IMR-90 (cell line): ENCODE data around the gene SPACDR. TPM values are rescaled to one million over a fixed set of nuclear protein-coding genes. Genes with fewer than 3 reads are reported as not detected.
A peak's percentile ranks its signal among the peaks of the same experiment; 100 is the strongest.

Source experiments
- ATAC-seq: fragments of 200-7000 bp; cut with Tn5 transposase; 2 replicates; pipeline ENCODE4 v1.9.1; 2020; ENCODE audit warnings: low read depth, mild to moderate bottlenecking, moderate library complexity
- BruUV-seq: library from RNA; stranded (reverse); fragments of 400-500 nt; replicated peaks from 2 replicates; lab custom pipeline; 2021; lab: Mats Ljungman, UMichigan
- CTCF ChIA-PET: fragments of 300-600 bp; formaldehyde crosslinking; extraction: SDS; loops from one replicate; lab custom pipeline; 2021; ENCODE audit warnings: antibody characterized with exemption; lab: Yijun Ruan, JAX
- POLR2A ChIA-PET: fragments of 300-600 bp; sonication (Branson Sonifier 250); formaldehyde crosslinking; loops from one replicate; lab custom pipeline; 2022; ENCODE audit warnings: antibody characterized with exemption; ENCODE audit not compliant: unreplicated experiment; lab: Charles Lee
- DNase-seq: peaks from one replicate; pipeline ENCODE4 v3.0.0; 2013
- H2AFZ ChIP-seq: replicated peaks from 2 replicates; pipeline ENCODE3; 2013; ENCODE audit warnings: low read length, mild to moderate bottlenecking; ENCODE audit not compliant: poor library complexity
- H2AK5ac ChIP-seq: 2 replicates; pipeline ENCODE4 v1.6.1; 2013; ENCODE audit warnings: low read depth, low read length, inconsistent platforms
- H2AK9ac ChIP-seq: replicated peaks from 2 replicates; pipeline ENCODE3; 2013; ENCODE audit warnings: mild to moderate bottlenecking, low read depth, low read length, moderate library complexity; ENCODE audit not compliant: poor library complexity
- H2BK120ac ChIP-seq: 2 replicates; pipeline ENCODE4 v1.6.1; 2013; ENCODE audit warnings: low read depth, low read length, inconsistent platforms
- H2BK15ac ChIP-seq: 3 replicates; pipeline ENCODE4 v1.6.1; 2013; ENCODE audit warnings: low read depth, low read length, inconsistent platforms
- H2BK20ac ChIP-seq: 2 replicates; pipeline ENCODE4 v1.6.1; 2013; ENCODE audit warnings: low read depth, mild to moderate bottlenecking, inconsistent platforms, low read length, moderate library complexity
- H2BK5ac ChIP-seq: 2 replicates; pipeline ENCODE4 v1.6.1; 2013; ENCODE audit warnings: mild to moderate bottlenecking, low read depth, low read length, inconsistent platforms; ENCODE audit not compliant: poor library complexity, severe bottlenecking
- H3K14ac ChIP-seq: replicated peaks from 2 replicates; pipeline ENCODE4 v1.6.1; 2013; ENCODE audit warnings: low read depth, low read length, inconsistent platforms
- H3K18ac ChIP-seq: 2 replicates; pipeline ENCODE4 v1.6.1; 2013; ENCODE audit warnings: low read depth, low read length, control low read depth
- H3K23ac ChIP-seq: 2 replicates; pipeline ENCODE4 v1.6.1; 2013; ENCODE audit warnings: low read depth, low read length, inconsistent platforms
- H3K27ac ChIP-seq: 2 replicates; pipeline ENCODE4 v1.5.1; 2013; ENCODE audit warnings: mild to moderate bottlenecking, control low read depth, low read length; ENCODE audit not compliant: insufficient read depth
- H3K27me3 ChIP-seq: 2 replicates; pipeline ENCODE4 v1.6.1; 2013; ENCODE audit warnings: low read length; ENCODE audit not compliant: control insufficient read depth, insufficient read depth
- H3K36me3 ChIP-seq: 2 replicates; pipeline ENCODE4 v1.6.1; 2013; ENCODE audit warnings: low read length, mixed read lengths; ENCODE audit not compliant: control insufficient read depth, insufficient read depth
- H3K4ac ChIP-seq: 2 replicates; pipeline ENCODE4 v1.6.1; 2013; ENCODE audit warnings: low read depth, low read length, inconsistent platforms
- H3K4me1 ChIP-seq: 2 replicates; pipeline ENCODE4 v1.6.1; 2013; ENCODE audit warnings: low read length, mixed read lengths; ENCODE audit not compliant: control insufficient read depth, insufficient read depth
- H3K4me2 ChIP-seq: 2 replicates; pipeline ENCODE4 v1.6.1; 2013; ENCODE audit warnings: low read depth, mild to moderate bottlenecking, control low read depth, low read length, moderate library complexity
- H3K4me3 ChIP-seq: 2 replicates; pipeline ENCODE4 v1.5.1; 2013; ENCODE audit warnings: low read depth, mild to moderate bottlenecking, control low read depth, low read length, moderate library complexity; ENCODE audit not compliant: insufficient read depth
- H3K56ac ChIP-seq: 2 replicates; pipeline ENCODE4 v1.6.1; 2013; ENCODE audit warnings: low read length, inconsistent platforms; ENCODE audit not compliant: insufficient read depth; ENCODE audit errors: extremely low read depth
- H3K79me1 ChIP-seq, 2 experiments: 2 replicates each; pipeline ENCODE4 v1.6.1; 2013; ENCODE audit warnings: low read length in 2 of 2, inconsistent platforms in 1 of 2, low read depth in 1 of 2
- H3K9ac ChIP-seq: 2 replicates; pipeline ENCODE4 v1.6.1; 2013; ENCODE audit warnings: low read depth, low read length, control low read depth
- H3K9me1 ChIP-seq: 2 replicates; pipeline ENCODE4 v1.6.1; 2013; ENCODE audit warnings: low read length, inconsistent platforms; ENCODE audit not compliant: insufficient read depth
- H3K9me3 ChIP-seq: 2 replicates; pipeline ENCODE4 v1.6.1; 2013; ENCODE audit warnings: low read length; ENCODE audit not compliant: control insufficient read depth, insufficient read depth
- H4K20me1 ChIP-seq: 2 replicates; pipeline ENCODE4 v1.6.1; 2013; ENCODE audit warnings: low read length, inconsistent platforms; ENCODE audit not compliant: insufficient read depth
- H4K5ac ChIP-seq: 2 replicates; pipeline ENCODE4 v1.6.1; 2013; ENCODE audit warnings: mild to moderate bottlenecking, low read depth, low read length, control low read depth
- H4K8ac ChIP-seq, 2 experiments: 2 replicates each; pipeline ENCODE4 v1.6.1; 2013; ENCODE audit warnings: low read depth in 2 of 2, low read length in 2 of 2, control low read depth in 1 of 2, inconsistent platforms in 1 of 2
- H4K91ac ChIP-seq: 2 replicates; pipeline ENCODE4 v1.6.1; 2013; ENCODE audit warnings: low read depth, low read length, inconsistent platforms; ENCODE audit not compliant: insufficient read depth
- BHLHE40 ChIP-seq: fragments of 150-350 bp; IDR thresholded peaks from 2 replicates; pipeline ENCODE4 v1.6.1; 2016; ENCODE audit warnings: mild to moderate bottlenecking, low read depth, low read length
- CEBPB ChIP-seq: IDR thresholded peaks from 2 replicates; pipeline ENCODE4 v1.6.1; 2012; ENCODE audit warnings: low read depth, low read length, improper control_type of control experiment
- CHD1 ChIP-seq: IDR thresholded peaks from 2 replicates; pipeline ENCODE4 v1.6.1; 2012; ENCODE audit warnings: low read depth, low read length, improper control_type of control experiment
- CTCF ChIP-seq: conservative IDR thresholded peaks from 2 replicates; pipeline ENCODE4 v1.5.1; 2012; ENCODE audit warnings: mild to moderate bottlenecking, low read depth, low read length, improper control_type of control experiment
- ELK1 ChIP-seq: fragments of 150-350 bp; IDR thresholded peaks from 2 replicates; pipeline ENCODE4 v1.6.1; 2016; ENCODE audit warnings: low read depth, mild to moderate bottlenecking, low read length, moderate library complexity, borderline replicate concordance
- FOS ChIP-seq: fragments of 150-350 bp; IDR thresholded peaks from 2 replicates; pipeline ENCODE4 v1.6.1; 2016; ENCODE audit warnings: low read depth, low read length
- MAFK ChIP-seq: IDR thresholded peaks from 2 replicates; pipeline ENCODE4 v1.6.1; 2012; ENCODE audit warnings: low read depth, low read length, improper control_type of control experiment
- MAZ ChIP-seq: IDR thresholded peaks from 2 replicates; pipeline ENCODE4 v1.6.1; 2012; ENCODE audit warnings: low read depth, mild to moderate bottlenecking, low read length, improper control_type of control experiment, moderate library complexity, borderline replicate concordance
- MXI1 ChIP-seq: IDR thresholded peaks from 2 replicates; pipeline ENCODE4 v1.6.1; 2012; ENCODE audit warnings: low read depth, mild to moderate bottlenecking, low read length, moderate library complexity, borderline replicate concordance
- NFE2L2 ChIP-seq: fragments of 150-350 bp; IDR thresholded peaks from 2 replicates; pipeline ENCODE4 v1.6.1; 2016; ENCODE audit warnings: low read depth, mild to moderate bottlenecking, low read length
- POLR2A ChIP-seq: IDR thresholded peaks from 2 replicates; pipeline ENCODE4 v1.6.1; 2012; ENCODE audit warnings: mild to moderate bottlenecking, low read depth, low read length
- RAD21 ChIP-seq: IDR thresholded peaks from 2 replicates; pipeline ENCODE4 v1.6.1; 2012; ENCODE audit warnings: low read length, improper control_type of control experiment
- RCOR1 ChIP-seq: IDR thresholded peaks from 2 replicates; pipeline ENCODE4 v1.6.1; 2012; ENCODE audit warnings: mild to moderate bottlenecking, low read length, improper control_type of control experiment; ENCODE audit not compliant: insufficient replicate concordance
- RFX5 ChIP-seq: IDR thresholded peaks from 2 replicates; pipeline ENCODE4 v1.8.0; 2012; ENCODE audit warnings: low read depth, mild to moderate bottlenecking, low read length, moderate library complexity
- USF2 ChIP-seq: fragments of 150-350 bp; IDR thresholded peaks from 2 replicates; pipeline ENCODE4 v1.6.1; 2017; ENCODE audit warnings: mild to moderate bottlenecking, antibody characterized with exemption, low read length, low read depth
- WGBS, 2 experiments: methylation state at CpG; one replicate each; pipeline versions ENCODE4 v1.1.5 to v1.1.7; 2013; ENCODE audit warnings: missing lambda C conversion rate in 2 of 2; ENCODE audit not compliant: insufficient read length in 1 of 2; ENCODE audit errors: extremely low coverage in 2 of 2; 5-methylcytosine and 5-hydroxymethylcytosine counted together
- dilution Hi-C: fragments of 300-500 bp; cut with HindIII; formaldehyde crosslinking; loops from one replicate; pipeline ENCODE4 v1.14.3; 2018; ENCODE audit warnings: low sequenced_read_pairs; ENCODE audit not compliant: unreplicated experiment
- in situ Hi-C: fragments of 300-500 bp; cut with MboI; formaldehyde crosslinking; loops from 3 replicates; pipeline ENCODE4 v1.14.3; 2019; ENCODE audit warnings: low sequenced_read_pairs, inconsistent platforms, mixed read lengths
- intact Hi-C: fragments of 100-400 bp; cut with micrococcal nuclease; formaldehyde crosslinking; loops from 2 replicates; pipeline ENCODE4 v1.10.0; 2022
- polyA plus RNA-seq, 3 experiments: library from polyadenylated mRNA; depleted of rRNA; stranded (reverse); fragments of >200 nt; gene quantifications; 2 replicates each; pipeline ENCODE4 v1.2.3, GENCODE V29; 2012; ENCODE audit warnings: low replicate concordance in 1 of 3
- total RNA-seq: library from RNA; depleted of rRNA; stranded (reverse); fragments of >200 nt; gene quantifications from 2 replicates; pipeline ENCODE4 v1.2.3, GENCODE V29; 2012

SPACDR gene
- total and polyA plus RNA-seq, 2 of the 4 experiments (the other 2 are of a cell fraction) = 0.54 to 2.1 TPM

GRCh38 chr7:100465702-100466311 lies 1.7 kb upstream of the SPACDR start:
- Histone ChIP-seq H4K20me1 (peaks cover 7% of the 10 kb centered on the region), H3K27me3 (no peaks in the 10 kb centered on the region), H3K23ac (no peak overlapping the region), H3K9me1 (peaks cover 9% of the 10 kb centered on the region), H2AK9ac (no peak overlapping the region), H4K91ac (no peak overlapping the region), H2AFZ (peak overlapping the region; percentile 61), H4K5ac (no peak overlapping the region), H3K4ac (no peak overlapping the region), H2BK15ac (no peak overlapping the region), H3K56ac (no peak overlapping the region), H2BK5ac (no peak overlapping the region), H3K36me3 (peaks cover 27% of the 10 kb centered on the region; the same call in 1 of the 2 replicates), H2BK20ac (no peak overlapping the region), H3K4me3 (no peak overlapping the region), H2AK5ac (peak overlapping the region; percentile 80; the same call in 1 of the 2 replicates), H3K27ac (no peak overlapping the region), H3K9ac (no peak overlapping the region), H2BK120ac (no peak overlapping the region), H3K4me2 (no peak overlapping the region), H3K14ac (no peak overlapping the region), H3K4me1 (peaks cover 12% of the 10 kb centered on the region), H3K18ac (no peak overlapping the region), H4K8ac (peak overlapping the region in 1 of 2 experiments; percentile 57; a peak in 1 of 4 replicates), H3K9me3 (no peaks in the 10 kb centered on the region), H3K79me1 (peaks cover 2 to 21% of the 10 kb centered on the region in 2 experiments; a peak in 1 of 4 replicates)
- intact Hi-C loops = loop anchor here (1.0 kb wide), 1 partner anchor 93 kb away; no protein-coding TSS in a partner anchor
- CTCF ChIA-PET = interaction anchor here (0.6 to 1.5 kb wide), 9 partner anchors 10 to 587 kb away, joined by 3 to 8 read pairs (median 4); partner anchors contain the start of gene ZCWPW1
- in situ Hi-C loops = loop anchor here (10.0 to 25.0 kb wide), 2 partner anchors 229 to 396 kb away; partner anchors contain the start of genes GIGYF1, SLC12A9 and TRIP6
- dilution Hi-C loops = no loop called here
- BruUV-seq = no TSS peak
- WGBS, 2 experiments = 11% methylated on average over 4 of the region's 17 CpGs; no CpG with 5 or more reads in 1 of the 2 experiments
- POLR2A ChIA-PET = interaction anchor here (0.7 kb wide), 1 partner anchor 32 kb away, joined by 5 read pairs; no protein-coding TSS in a partner anchor
- ATAC-seq (peak; percentile 84), DNase-seq (peak; percentile 71)
- TF ChIP-seq MAFK (no peak), FOS (no peak), POLR2A (no peak), MAZ (peak; percentile 85; the same call in 1 of the 2 replicates), NFE2L2 (no peak), CEBPB (no peak), MXI1 (no peak), CHD1 (no peak), CTCF (peak; percentile 71), RCOR1 (no peak), RFX5 (no peak), USF2 (no peak), RAD21 (peak; percentile 68), ELK1 (no peak), BHLHE40 (no peak)
